IMR-90 (cell line): Measurements from ENCODE around the gene CRISPLD2. TPM values are rescaled to one million over a fixed set of nuclear protein-coding genes. Genes with fewer than 3 reads are reported as not detected.
A peak's percentile ranks its signal among the peaks of the same experiment; 100 is the strongest.

Source experiments
- ATAC-seq: fragments of 200-7000 bp; cut with Tn5 transposase; 2 replicates; pipeline ENCODE4 v1.9.1; 2020; ENCODE audit warnings: low read depth, mild to moderate bottlenecking, moderate library complexity
- BruUV-seq: library from RNA; stranded (reverse); fragments of 400-500 nt; replicated peaks from 2 replicates; lab custom pipeline; 2021; lab: Mats Ljungman, UMichigan
- CTCF ChIA-PET: fragments of 300-600 bp; formaldehyde crosslinking; extraction: SDS; loops from one replicate; lab custom pipeline; 2021; ENCODE audit warnings: antibody characterized with exemption; lab: Yijun Ruan, JAX
- POLR2A ChIA-PET: fragments of 300-600 bp; sonication (Branson Sonifier 250); formaldehyde crosslinking; loops from one replicate; lab custom pipeline; 2022; ENCODE audit warnings: antibody characterized with exemption; ENCODE audit not compliant: unreplicated experiment; lab: Charles Lee
- DNase-seq: peaks from one replicate; pipeline ENCODE4 v3.0.0; 2013
- H2AFZ ChIP-seq: replicated peaks from 2 replicates; pipeline ENCODE3; 2013; ENCODE audit warnings: low read length, mild to moderate bottlenecking; ENCODE audit not compliant: poor library complexity
- H2AK5ac ChIP-seq: 2 replicates; pipeline ENCODE4 v1.6.1; 2013; ENCODE audit warnings: low read depth, low read length, inconsistent platforms
- H2AK9ac ChIP-seq: replicated peaks from 2 replicates; pipeline ENCODE3; 2013; ENCODE audit warnings: mild to moderate bottlenecking, low read depth, low read length, moderate library complexity; ENCODE audit not compliant: poor library complexity
- H2BK120ac ChIP-seq: 2 replicates; pipeline ENCODE4 v1.6.1; 2013; ENCODE audit warnings: low read depth, low read length, inconsistent platforms
- H2BK15ac ChIP-seq: 3 replicates; pipeline ENCODE4 v1.6.1; 2013; ENCODE audit warnings: low read depth, low read length, inconsistent platforms
- H2BK20ac ChIP-seq: 2 replicates; pipeline ENCODE4 v1.6.1; 2013; ENCODE audit warnings: low read depth, mild to moderate bottlenecking, inconsistent platforms, low read length, moderate library complexity
- H2BK5ac ChIP-seq: 2 replicates; pipeline ENCODE4 v1.6.1; 2013; ENCODE audit warnings: mild to moderate bottlenecking, low read depth, low read length, inconsistent platforms; ENCODE audit not compliant: poor library complexity, severe bottlenecking
- H3K14ac ChIP-seq: replicated peaks from 2 replicates; pipeline ENCODE4 v1.6.1; 2013; ENCODE audit warnings: low read depth, low read length, inconsistent platforms
- H3K18ac ChIP-seq: 2 replicates; pipeline ENCODE4 v1.6.1; 2013; ENCODE audit warnings: low read depth, low read length, control low read depth
- H3K23ac ChIP-seq: 2 replicates; pipeline ENCODE4 v1.6.1; 2013; ENCODE audit warnings: low read depth, low read length, inconsistent platforms
- H3K27ac ChIP-seq: 2 replicates; pipeline ENCODE4 v1.5.1; 2013; ENCODE audit warnings: mild to moderate bottlenecking, control low read depth, low read length; ENCODE audit not compliant: insufficient read depth
- H3K27me3 ChIP-seq: 2 replicates; pipeline ENCODE4 v1.6.1; 2013; ENCODE audit warnings: low read length; ENCODE audit not compliant: control insufficient read depth, insufficient read depth
- H3K36me3 ChIP-seq: 2 replicates; pipeline ENCODE4 v1.6.1; 2013; ENCODE audit warnings: low read length, mixed read lengths; ENCODE audit not compliant: control insufficient read depth, insufficient read depth
- H3K4ac ChIP-seq: 2 replicates; pipeline ENCODE4 v1.6.1; 2013; ENCODE audit warnings: low read depth, low read length, inconsistent platforms
- H3K4me1 ChIP-seq: 2 replicates; pipeline ENCODE4 v1.6.1; 2013; ENCODE audit warnings: low read length, mixed read lengths; ENCODE audit not compliant: control insufficient read depth, insufficient read depth
- H3K4me2 ChIP-seq: 2 replicates; pipeline ENCODE4 v1.6.1; 2013; ENCODE audit warnings: low read depth, mild to moderate bottlenecking, control low read depth, low read length, moderate library complexity
- H3K4me3 ChIP-seq: 2 replicates; pipeline ENCODE4 v1.5.1; 2013; ENCODE audit warnings: low read depth, mild to moderate bottlenecking, control low read depth, low read length, moderate library complexity; ENCODE audit not compliant: insufficient read depth
- H3K56ac ChIP-seq: 2 replicates; pipeline ENCODE4 v1.6.1; 2013; ENCODE audit warnings: low read length, inconsistent platforms; ENCODE audit not compliant: insufficient read depth; ENCODE audit errors: extremely low read depth
- H3K79me1 ChIP-seq, 2 experiments: 2 replicates each; pipeline ENCODE4 v1.6.1; 2013; ENCODE audit warnings: low read length in 2 of 2, inconsistent platforms in 1 of 2, low read depth in 1 of 2
- H3K9ac ChIP-seq: 2 replicates; pipeline ENCODE4 v1.6.1; 2013; ENCODE audit warnings: low read depth, low read length, control low read depth
- H3K9me1 ChIP-seq: 2 replicates; pipeline ENCODE4 v1.6.1; 2013; ENCODE audit warnings: low read length, inconsistent platforms; ENCODE audit not compliant: insufficient read depth
- H3K9me3 ChIP-seq: 2 replicates; pipeline ENCODE4 v1.6.1; 2013; ENCODE audit warnings: low read length; ENCODE audit not compliant: control insufficient read depth, insufficient read depth
- H4K20me1 ChIP-seq: 2 replicates; pipeline ENCODE4 v1.6.1; 2013; ENCODE audit warnings: low read length, inconsistent platforms; ENCODE audit not compliant: insufficient read depth
- H4K5ac ChIP-seq: 2 replicates; pipeline ENCODE4 v1.6.1; 2013; ENCODE audit warnings: mild to moderate bottlenecking, low read depth, low read length, control low read depth
- H4K8ac ChIP-seq, 2 experiments: 2 replicates each; pipeline ENCODE4 v1.6.1; 2013; ENCODE audit warnings: low read depth in 2 of 2, low read length in 2 of 2, control low read depth in 1 of 2, inconsistent platforms in 1 of 2
- H4K91ac ChIP-seq: 2 replicates; pipeline ENCODE4 v1.6.1; 2013; ENCODE audit warnings: low read depth, low read length, inconsistent platforms; ENCODE audit not compliant: insufficient read depth
- BHLHE40 ChIP-seq: fragments of 150-350 bp; IDR thresholded peaks from 2 replicates; pipeline ENCODE4 v1.6.1; 2016; ENCODE audit warnings: mild to moderate bottlenecking, low read depth, low read length
- CEBPB ChIP-seq: IDR thresholded peaks from 2 replicates; pipeline ENCODE4 v1.6.1; 2012; ENCODE audit warnings: low read depth, low read length, improper control_type of control experiment
- ELK1 ChIP-seq: fragments of 150-350 bp; IDR thresholded peaks from 2 replicates; pipeline ENCODE4 v1.6.1; 2016; ENCODE audit warnings: low read depth, mild to moderate bottlenecking, low read length, moderate library complexity, borderline replicate concordance
- MAFK ChIP-seq: IDR thresholded peaks from 2 replicates; pipeline ENCODE4 v1.6.1; 2012; ENCODE audit warnings: low read depth, low read length, improper control_type of control experiment
- MXI1 ChIP-seq: IDR thresholded peaks from 2 replicates; pipeline ENCODE4 v1.6.1; 2012; ENCODE audit warnings: low read depth, mild to moderate bottlenecking, low read length, moderate library complexity, borderline replicate concordance
- RCOR1 ChIP-seq: IDR thresholded peaks from 2 replicates; pipeline ENCODE4 v1.6.1; 2012; ENCODE audit warnings: mild to moderate bottlenecking, low read length, improper control_type of control experiment; ENCODE audit not compliant: insufficient replicate concordance
- RFX5 ChIP-seq: IDR thresholded peaks from 2 replicates; pipeline ENCODE4 v1.8.0; 2012; ENCODE audit warnings: low read depth, mild to moderate bottlenecking, low read length, moderate library complexity
- SMC3 ChIP-seq: fragments of 150-350 bp; IDR thresholded peaks from 2 replicates; pipeline ENCODE4 v1.6.1; 2016; ENCODE audit warnings: low read depth, mild to moderate bottlenecking, antibody characterized with exemption, low read length, moderate library complexity
- WGBS, 2 experiments: methylation state at CpG; one replicate each; pipeline versions ENCODE4 v1.1.5 to v1.1.7; 2013; ENCODE audit warnings: missing lambda C conversion rate in 2 of 2; ENCODE audit not compliant: insufficient read length in 1 of 2; ENCODE audit errors: extremely low coverage in 2 of 2; 5-methylcytosine and 5-hydroxymethylcytosine counted together
- dilution Hi-C: fragments of 300-500 bp; cut with HindIII; formaldehyde crosslinking; loops from one replicate; pipeline ENCODE4 v1.14.3; 2018; ENCODE audit warnings: low sequenced_read_pairs; ENCODE audit not compliant: unreplicated experiment
- in situ Hi-C: fragments of 300-500 bp; cut with MboI; formaldehyde crosslinking; loops from 3 replicates; pipeline ENCODE4 v1.14.3; 2019; ENCODE audit warnings: low sequenced_read_pairs, inconsistent platforms, mixed read lengths
- intact Hi-C: fragments of 100-400 bp; cut with micrococcal nuclease; formaldehyde crosslinking; loops from 2 replicates; pipeline ENCODE4 v1.10.0; 2022
- polyA plus RNA-seq, 3 experiments: library from polyadenylated mRNA; depleted of rRNA; stranded (reverse); fragments of >200 nt; gene quantifications; 2 replicates each; pipeline ENCODE4 v1.2.3, GENCODE V29; 2012; ENCODE audit warnings: low replicate concordance in 1 of 3
- total RNA-seq: library from RNA; depleted of rRNA; stranded (reverse); fragments of >200 nt; gene quantifications from 2 replicates; pipeline ENCODE4 v1.2.3, GENCODE V29; 2012

CRISPLD2 gene
- total and polyA plus RNA-seq, 2 of the 4 experiments (the other 2 are of a cell fraction): 23.1 to 37.5 TPM

- 84% methylated on average over 9 of the region's 19 CpGs; no CpG with 5 or more reads in 1 of the 2 experiments for whole genome bisulfite sequencing, 2 experiments
- in situ Hi-C loops (no loop called here), dilution Hi-C loops (no loop called here), intact Hi-C loops (no loop called here)
- CTCF ChIA-PET: no interaction called here
- H3K56ac ChIP-seq: no peak overlapping the region
- no peaks in the 10 kb centered on the region for H3K9me3 ChIP-seq
- H3K4ac ChIP-seq: peak overlapping the region; percentile 38
- no peak overlapping the region for H3K4me3 ChIP-seq
- H2BK15ac ChIP-seq: peak overlapping the region; percentile 50; the same call in 2 of the 3 replicates
- H3K9me1 ChIP-seq: peaks cover 14% of the 10 kb centered on the region
- H2BK20ac ChIP-seq: 0 out of 2 replicates have a peak overlapping the region, but pooled peaks have one; percentile 9
- ATAC-seq (no peak), DNase-seq (peak; percentile 19)
- peak overlapping the region; percentile 47; the same call in 1 of the 2 replicates for H4K5ac ChIP-seq
- peak overlapping the region; percentile 25 for H2BK120ac ChIP-seq
- no peak overlapping the region for H3K23ac ChIP-seq
- no peak overlapping the region for H3K4me2 ChIP-seq
- H4K20me1 ChIP-seq: no peaks in the 10 kb centered on the region
- peak overlapping the region; percentile 12; the same call in 1 of the 2 replicates for H3K18ac ChIP-seq
- H3K9ac ChIP-seq: peak overlapping the region; percentile 17; the same call in 1 of the 2 replicates
- no peaks in the 10 kb centered on the region for H3K36me3 ChIP-seq
- H3K79me1 ChIP-seq: no peaks in the 10 kb centered on the region
- peaks cover 12% of the 10 kb centered on the region for H3K4me1 ChIP-seq
- H4K91ac ChIP-seq: peak overlapping the region; percentile 72
- no peak overlapping the region for H2AFZ ChIP-seq
- TF ChIP-seq ELK1: no peak
- no peak for TF ChIP-seq MAFK
- TF ChIP-seq CEBPB: no peak
- TF ChIP-seq RCOR1: no peak
- TF ChIP-seq SMC3: no peak
- TF ChIP-seq RFX5: no peak
- no peak for TF ChIP-seq BHLHE40
- no peak for TF ChIP-seq MXI1
- peak overlapping the region; percentile 20; the same call in 1 of the 2 replicates for H3K14ac ChIP-seq
- H3K27me3 ChIP-seq: no peaks in the 10 kb centered on the region
- peak overlapping the region; percentile 5 to 66; a peak in 3 of 4 replicates for H4K8ac ChIP-seq
- peak overlapping the region; percentile 77 for H2AK5ac ChIP-seq
- peak overlapping the region; percentile 63 for H3K27ac ChIP-seq
- no peak overlapping the region for H2AK9ac ChIP-seq
- BruUV-seq: no TSS peak
- H2BK5ac ChIP-seq: peak overlapping the region; percentile 28
- POLR2A ChIA-PET: no interaction called here
Observed at GRCh38 chr16:84794626-84795025, 25.2 kb upstream of the CRISPLD2 start.
